Upper lobe of left lung (tissue), 6 donors: Measurements from ENCODE around the gene LRP5. TPM values are rescaled to one million over a fixed set of nuclear protein-coding genes. Genes with fewer than 3 reads are reported as not detected.

Experiments used
- ATAC-seq, 2 donors: fragments of 200-7000 bp; cut with Tn5 transposase; one replicate each; pipeline ENCODE4 v1.9.1; 2022; ENCODE audit warnings: mild to moderate bottlenecking in 2 of 2, moderate library complexity in 2 of 2; ENCODE audit not compliant: low FRiP score in 2 of 2
- DNase-seq, 2 donors: peaks; one replicate each; pipeline ENCODE4 v3.0.0-alpha.2; 2019 to 2020
- H3K27ac ChIP-seq, 4 donors: fragments of 200-600 bp; sonication (generic); one replicate each; pipeline ENCODE4 v1.5.1; 2016 to 2019
- H3K27me3 ChIP-seq, 4 donors: fragments of 200-600 bp; sonication (generic); one replicate each; pipeline ENCODE4 v1.5.1; 2017 to 2019
- H3K36me3 ChIP-seq, 4 donors: fragments of 200-600 bp; sonication (generic); one replicate each; pipeline ENCODE4 v1.5.1; 2016 to 2019
- H3K4me1 ChIP-seq, 4 donors: fragments of 200-600 bp; sonication (generic); one replicate each; pipeline ENCODE4 v1.5.1; 2018 to 2019
- H3K4me3 ChIP-seq, 4 donors: fragments of 200-600 bp; sonication (generic); one replicate each; pipeline ENCODE4 v1.5.1; 2017 to 2019; ENCODE audit warnings: mild to moderate bottlenecking in 2 of 4, moderate library complexity in 1 of 4
- H3K9me3 ChIP-seq, 4 donors: fragments of 200-600 bp; sonication (generic); one replicate each; pipeline ENCODE4 v1.5.1; 2018 to 2019
- EP300 ChIP-seq, 4 donors: sonication (generic); formaldehyde crosslinking; IDR thresholded peaks; one replicate each; pipeline ENCODE4 v1.5.1; 2017; ENCODE audit warnings: antibody characterized with exemption in 4 of 4, control low read depth in 2 of 4
- POLR2A ChIP-seq, 4 donors: fragments of 450-650 bp; IDR thresholded peaks; one replicate each; pipeline ENCODE4 v1.5.1; 2016 to 2017; ENCODE audit warnings: antibody characterized with exemption in 4 of 4, mild to moderate bottlenecking in 2 of 4
- POLR2AphosphoS5 ChIP-seq, 2 donors: sonication (generic); formaldehyde crosslinking; IDR thresholded peaks; one replicate each; pipeline ENCODE4 v1.5.1; 2017; ENCODE audit warnings: antibody characterized with exemption in 2 of 2
- WGBS, 2 donors: methylation state at CpG; one replicate each; pipeline ENCODE4 v1.1.5; 2017 to 2018; 5-methylcytosine and 5-hydroxymethylcytosine counted together
- total RNA-seq, 6 donors: library from RNA; depleted of rRNA in 4 of 6; stranded (reverse); fragments of >200 nt in 4 of 6; gene quantifications; one replicate each; pipeline versions ENCODE4 v1.1.0 to v1.2.1, GENCODE V29; 2016 to 2021
- TF ChIP-seq, protein P1 (sequence below), 6 experiments: fragments of 450-650 bp in 4 of 6; fragments of 200-600 bp in 2 of 6; sonication (generic) in 2 of 6; IDR thresholded peaks; one replicate each; pipeline ENCODE4 v1.5.1; 2016 to 2019; ENCODE audit warnings: antibody characterized with exemption in 6 of 6
- donor health status: DM: no; HTN: no; CAD: no; lungs with moderate emphysema.
- donor health status: DM: no; HTN: yes; CAD: no; lungs with severe emphysema.

The LRP5 gene
- total RNA-seq, 6 donors from 2014 or later: 51.5 to 79.4 (median 67.6) TPM

DNA sequence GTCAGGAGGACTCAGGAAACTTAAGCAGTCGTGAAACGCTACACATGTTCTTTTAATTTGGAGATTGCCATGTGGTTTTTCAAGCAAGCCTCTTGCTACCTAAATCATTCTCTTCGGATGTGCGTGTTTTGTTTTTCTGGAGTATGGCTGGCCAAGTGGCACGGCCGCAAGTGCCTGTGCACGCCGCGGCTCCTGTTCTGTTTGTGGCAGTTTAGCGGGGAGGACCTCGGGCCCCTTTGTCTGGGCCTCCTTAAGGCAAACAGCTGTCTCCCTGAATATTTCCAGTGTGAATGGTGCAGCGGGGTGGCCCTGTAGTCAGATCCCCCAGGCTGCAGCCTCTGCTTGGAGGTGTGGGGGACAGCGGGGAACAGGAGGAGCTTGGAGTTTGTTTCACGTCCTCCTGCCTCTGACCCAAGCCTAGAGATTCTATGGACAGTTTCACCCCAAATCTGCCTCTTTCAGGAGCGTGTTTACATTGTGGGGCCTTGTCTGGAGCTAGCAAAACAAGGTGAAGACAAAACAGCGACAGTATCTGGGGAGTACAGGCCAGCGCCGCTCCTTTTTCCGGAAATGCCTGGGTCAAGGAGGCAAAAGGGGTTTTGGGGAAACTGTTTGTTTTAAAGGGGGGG, 1.3 kb downstream of the LRP5 start:
- H3K4me3 ChIP-seq: peak overlapping the region; percentile 11 to 73 (median 66)
- no peaks in the 10 kb centered on the region for H3K9me3 ChIP-seq
- no peaks in the 10 kb centered on the region for H3K36me3 ChIP-seq
- 4 to 19% methylated on average over 17 to 19 of the region's 19 CpGs for whole genome bisulfite sequencing, 2 donors
- ATAC-seq: no peak
- H3K4me1 ChIP-seq: peaks cover 33 to 55% (median 44%) of the 10 kb centered on the region in 4 donors
- DNase-seq: no peak
- TF ChIP-seq, protein P1, sequence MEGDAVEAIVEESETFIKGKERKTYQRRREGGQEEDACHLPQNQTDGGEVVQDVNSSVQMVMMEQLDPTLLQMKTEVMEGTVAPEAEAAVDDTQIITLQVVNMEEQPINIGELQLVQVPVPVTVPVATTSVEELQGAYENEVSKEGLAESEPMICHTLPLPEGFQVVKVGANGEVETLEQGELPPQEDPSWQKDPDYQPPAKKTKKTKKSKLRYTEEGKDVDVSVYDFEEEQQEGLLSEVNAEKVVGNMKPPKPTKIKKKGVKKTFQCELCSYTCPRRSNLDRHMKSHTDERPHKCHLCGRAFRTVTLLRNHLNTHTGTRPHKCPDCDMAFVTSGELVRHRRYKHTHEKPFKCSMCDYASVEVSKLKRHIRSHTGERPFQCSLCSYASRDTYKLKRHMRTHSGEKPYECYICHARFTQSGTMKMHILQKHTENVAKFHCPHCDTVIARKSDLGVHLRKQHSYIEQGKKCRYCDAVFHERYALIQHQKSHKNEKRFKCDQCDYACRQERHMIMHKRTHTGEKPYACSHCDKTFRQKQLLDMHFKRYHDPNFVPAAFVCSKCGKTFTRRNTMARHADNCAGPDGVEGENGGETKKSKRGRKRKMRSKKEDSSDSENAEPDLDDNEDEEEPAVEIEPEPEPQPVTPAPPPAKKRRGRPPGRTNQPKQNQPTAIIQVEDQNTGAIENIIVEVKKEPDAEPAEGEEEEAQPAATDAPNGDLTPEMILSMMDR (IDR thresholded peaks at IDR 0.05): no peak
- TF ChIP-seq POLR2AphosphoS5 (IDR thresholded peaks at IDR 0.05): no peak
- TF ChIP-seq POLR2A (IDR thresholded peaks at IDR 0.05): no peak
- no peak for TF ChIP-seq EP300 (IDR thresholded peaks at IDR 0.05)
- H3K27ac ChIP-seq: peak overlapping the region; percentile 66 to 89 (median 71)
- peaks cover 0 to 5% (median 0%) of the 10 kb centered on the region in 4 donors for H3K27me3 ChIP-seq

DNA sequence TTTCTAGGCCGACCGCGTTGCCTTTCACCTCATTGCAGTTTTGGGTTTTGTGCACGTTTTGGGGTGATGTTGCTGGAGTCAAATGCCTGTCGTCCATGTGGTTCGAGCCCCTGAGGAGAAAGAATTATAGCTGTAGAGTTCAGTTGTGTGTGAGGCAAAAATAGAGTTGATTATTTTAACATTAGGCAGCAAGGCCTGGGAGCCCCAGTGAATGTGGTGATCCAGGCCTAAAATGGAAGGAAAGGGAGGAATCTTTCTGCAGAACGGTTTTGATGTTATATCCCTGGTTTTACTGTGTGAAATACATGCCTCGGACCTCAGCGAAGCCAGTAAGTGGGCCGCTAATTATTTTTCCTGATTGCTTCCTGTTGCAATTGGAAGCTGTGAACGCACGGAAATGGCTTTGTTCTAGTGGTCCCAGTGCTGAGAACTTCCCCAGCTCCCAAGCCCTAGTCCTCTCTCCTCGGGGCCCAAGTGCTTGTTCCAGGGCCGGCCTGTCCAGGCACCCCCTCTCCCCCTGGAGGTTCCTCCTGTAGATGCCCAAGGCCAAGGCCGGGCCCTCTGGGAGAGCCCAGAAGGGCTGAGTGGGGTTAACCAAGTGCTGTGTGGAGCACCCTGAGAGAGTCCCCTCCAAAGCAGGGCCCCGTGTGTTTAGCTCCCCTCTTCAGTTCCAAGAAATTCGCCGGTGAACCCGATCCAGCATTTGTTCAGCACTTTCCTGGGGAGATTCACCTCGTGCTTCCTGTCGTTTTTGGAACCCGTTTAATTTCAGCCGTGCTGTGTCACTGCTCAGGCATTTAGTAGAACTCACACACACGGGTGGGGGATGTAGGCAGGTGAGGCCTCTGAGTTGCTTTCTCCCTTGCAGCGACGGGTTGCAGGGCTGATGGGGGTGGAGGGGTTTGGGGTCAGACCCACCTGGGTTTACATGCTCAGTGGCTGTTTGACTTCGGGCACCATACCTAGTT, 2.1 kb downstream of the LRP5 start:
- Histone ChIP-seq H3K36me3 (no peaks in the 10 kb centered on the region), H3K4me1 (peaks cover 33 to 55% (median 46%) of the 10 kb centered on the region in 4 donors), H3K4me3 (peak overlapping the region in 3 of 4 donors; percentile 65 to 73 (median 66)), H3K27me3 (peaks cover 0 to 5% (median 0%) of the 10 kb centered on the region in 4 donors), H3K9me3 (no peaks in the 10 kb centered on the region), H3K27ac (peak overlapping the region; percentile 66 to 89 (median 71))
- ATAC-seq (peak in 1 of 2 donors; percentile 47), DNase-seq (no peak)
- 14 to 25% methylated on average over 24 to 27 of the region's 27 CpGs for WGBS, 2 donors
- TF ChIP-seq, protein P1 (IDR thresholded peaks at IDR 0.05): no peak
- TF ChIP-seq EP300 (IDR thresholded peaks at IDR 0.05) (no peak), POLR2AphosphoS5 (IDR thresholded peaks at IDR 0.05) (no peak), POLR2A (IDR thresholded peaks at IDR 0.05) (no peak)

GRCh38 chr11:68315171-68315920, 3.0 kb downstream of the LRP5 start:
- 61 to 75% methylated on average over 19 of the region's 19 CpGs for WGBS, 2 donors
- ATAC-seq (peak in 1 of 2 donors; percentile 5), DNase-seq (no peak)
- H3K27me3 ChIP-seq: peaks cover 0 to 5% (median 0%) of the 10 kb centered on the region in 4 donors
- TF ChIP-seq, protein P1 (IDR thresholded peaks at IDR 0.05): no peak
- TF ChIP-seq POLR2AphosphoS5 (IDR thresholded peaks at IDR 0.05) (no peak), POLR2A (IDR thresholded peaks at IDR 0.05) (no peak), EP300 (IDR thresholded peaks at IDR 0.05) (no peak)
- H3K27ac ChIP-seq: peak overlapping the region; percentile 66 to 89 (median 71)
- H3K4me3 ChIP-seq: peak overlapping the region in 2 of 4 donors; percentile 66 to 73
- peaks cover 33 to 60% (median 46%) of the 10 kb centered on the region in 4 donors for H3K4me1 ChIP-seq
- H3K36me3 ChIP-seq: no peaks in the 10 kb centered on the region
- no peaks in the 10 kb centered on the region for H3K9me3 ChIP-seq

DNA sequence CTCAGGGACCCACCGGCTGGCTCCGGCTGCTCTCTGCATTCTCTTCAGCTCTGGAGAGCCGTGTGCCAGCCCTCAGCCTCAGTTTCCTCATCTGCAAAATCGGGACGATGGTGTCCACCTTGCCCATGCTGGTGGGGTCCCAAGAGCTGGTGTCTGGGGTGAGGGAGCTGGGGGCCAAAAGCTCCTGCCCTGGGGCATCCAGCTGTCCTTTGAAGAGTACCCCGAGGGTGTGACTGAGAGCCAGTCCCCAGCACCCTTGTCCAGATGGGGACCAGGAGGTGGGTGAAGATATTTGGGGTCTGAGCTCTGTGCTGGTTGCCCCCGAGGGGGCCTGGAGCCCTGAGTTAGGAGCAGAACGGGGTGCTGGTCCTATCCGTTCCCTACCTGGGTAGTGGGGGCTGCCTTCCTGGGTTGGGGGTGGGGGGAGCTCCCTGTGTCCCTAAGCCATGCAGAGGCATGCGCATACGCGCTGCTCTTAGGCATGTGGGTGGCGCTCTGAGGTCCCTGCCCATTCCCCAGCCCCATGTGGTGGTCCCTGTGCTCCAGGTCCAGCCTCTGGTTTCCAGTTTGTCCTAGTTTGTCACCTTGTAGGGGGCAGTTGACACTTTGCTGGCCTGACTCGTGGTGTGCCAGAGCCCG, 4.9 kb downstream of the LRP5 start:
- TF ChIP-seq EP300 (IDR thresholded peaks at IDR 0.05): no peak
- TF ChIP-seq, protein P1 (IDR thresholded peaks at IDR 0.05): no peak
- TF ChIP-seq POLR2AphosphoS5 (IDR thresholded peaks at IDR 0.05): no peak
- no peak for TF ChIP-seq POLR2A (IDR thresholded peaks at IDR 0.05)
- ATAC-seq (no peak), DNase-seq (no peak)
- Histone ChIP-seq H3K4me3 (no peak overlapping the region), H3K4me1 (peaks cover 34 to 67% (median 53%) of the 10 kb centered on the region in 4 donors), H3K27me3 (peaks cover 0 to 5% (median 0%) of the 10 kb centered on the region in 4 donors), H3K36me3 (no peaks in the 10 kb centered on the region), H3K27ac (peak overlapping the region in 2 of 4 donors; percentile 35 to 63), H3K9me3 (no peaks in the 10 kb centered on the region)
- 65 to 67% methylated on average over 4 to 14 of the region's 15 CpGs for WGBS, 2 donors
